ENCODE measurements around the gene CRX. TPM values are rescaled to one million over a fixed set of nuclear protein-coding genes. Genes with fewer than 3 reads are reported as not detected.

The CRX gene
- total RNA-seq, 1 donor from 2014 or later = not detected

DNA sequence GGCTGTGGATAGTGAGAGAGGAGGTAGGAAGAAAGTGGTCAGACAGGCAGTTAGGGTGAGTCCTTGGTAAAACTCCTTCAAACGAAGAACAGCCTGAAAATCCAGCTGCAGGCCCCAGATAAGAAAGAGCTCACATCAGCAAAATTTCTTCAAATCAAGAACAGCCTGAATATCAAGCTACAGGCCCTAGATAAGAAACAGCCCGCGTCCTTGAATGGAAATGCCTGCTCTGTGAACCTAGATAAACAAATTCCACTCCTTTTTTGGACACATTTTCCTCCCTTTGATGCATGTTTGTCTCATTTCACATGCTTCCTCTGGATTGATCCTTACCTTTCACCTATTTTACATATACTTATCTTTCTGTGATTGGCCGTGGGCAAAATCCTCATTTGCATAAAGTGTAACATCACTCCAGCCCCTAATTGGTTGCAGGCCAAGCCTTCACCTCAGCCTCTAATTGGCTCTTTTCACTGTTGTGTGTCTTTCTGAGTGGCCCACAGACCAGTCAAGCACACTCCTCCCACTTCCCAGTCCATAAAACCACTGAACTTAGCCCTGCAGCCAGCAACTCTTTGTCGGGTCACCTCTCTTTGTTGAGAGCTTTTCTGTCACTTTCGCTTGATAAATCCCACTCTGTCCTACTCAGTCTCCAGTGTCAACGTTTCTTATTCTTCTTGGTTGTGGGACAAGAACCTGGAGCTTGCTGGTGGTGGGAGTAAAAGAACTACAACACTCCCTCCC, 70.4 kb downstream of the CRX start:
- TF ChIP-seq CTCF (IDR thresholded peaks at IDR 0.05) = no peak
- peaks cover 4% of the 10 kb centered on the region for H3K27me3 Mint-ChIP-seq (ENCODE audit: unreplicated experiment)
- no peaks in the 10 kb centered on the region for H3K36me3 Mint-ChIP-seq (ENCODE audit: unreplicated experiment)
- no peaks in the 10 kb centered on the region for H3K4me1 Mint-ChIP-seq (ENCODE audit: unreplicated experiment)
- no peak for DNase-seq (ENCODE audit: extremely low spot score, unreplicated experiment)
- H3K27ac Mint-ChIP-seq (ENCODE audit: unreplicated experiment) = no peak overlapping the region
- H3K9me3 Mint-ChIP-seq (ENCODE audit: unreplicated experiment) = peaks cover 6% of the 10 kb centered on the region
- no peak overlapping the region for H3K4me3 Mint-ChIP-seq (ENCODE audit: unreplicated experiment)

Other genes starting within 250 kb of the CRX start
- gene ZNF541, start 248.8 kb upstream of the CRX start, total RNA-seq = not detected in 2 replicates
- gene BICRA, start 212.8 kb upstream of the CRX start, total RNA-seq = 17.1 and 20.4 TPM in 2 replicates
- gene EHD2, start 108.5 kb upstream of the CRX start, total RNA-seq = 440 and 443 TPM in 2 replicates
- gene NOP53, start 76.4 kb upstream of the CRX start, total RNA-seq = 231 and 232 TPM in 2 replicates
- 193 and 204 TPM in 2 replicates for gene SELENOW, start 43.2 kb upstream of the CRX start, total RNA-seq
- gene TPRX1, start 17.4 kb upstream of the CRX start, total RNA-seq = not detected in 2 replicates
- gene TPRX2, start 37.3 kb downstream of the CRX start, total RNA-seq = not detected in 2 replicates
- gene SULT2A1, start 64.4 kb downstream of the CRX start, total RNA-seq = not detected in 2 replicates
- not detected in 2 replicates for gene BSPH1, start 170.2 kb downstream of the CRX start, total RNA-seq
- gene ELSPBP1, start 172.7 kb downstream of the CRX start, total RNA-seq = not detected in 2 replicates
- gene CABP5, start 222.1 kb downstream of the CRX start, total RNA-seq = not detected in 2 replicates